GM21526 (cell line): ENCODE measurements around the gene NLRP10.

ENCODE experiments used
- ATAC-seq: cut with Tn5 transposase; IDR thresholded peaks from one replicate; pipeline ENCODE4 v1.9.1; 2021; ENCODE audit warnings: moderate library complexity; ENCODE audit not compliant: unreplicated experiment, low FRiP score

NLRP10 gene

GRCh38 chr11:7965386-7965785, at the start of gene NLRP10:
TSS of gene NLRP10 (minus strand) at chr11:7965447. CDS start at chr11:7963495, 1,952 bp downstream.
- no peak for ATAC-seq

- ATAC-seq, result no peak
Observed at GRCh38 chr11:8013833-8014232, 48.6 kb upstream of the NLRP10 start.

GRCh38 chr11:8011981-8012444, 46.8 kb upstream of the NLRP10 start:
- ATAC-seq, result no peak

GRCh38 chr11:8011371-8011770, 46.1 kb upstream of the NLRP10 start:
- no peak for ATAC-seq

GRCh38 chr11:8009856-8010255, 44.6 kb upstream of the NLRP10 start:
- no peak for ATAC-seq

- no peak for ATAC-seq
Observed at GRCh38 chr11:8008212-8008611, 43.0 kb upstream of the NLRP10 start.

GRCh38 chr11:8006349-8006977, 41.2 kb upstream of the NLRP10 start:
- ATAC-seq, result peak; percentile 59

- ATAC-seq, result no peak
Observed at GRCh38 chr11:8005556-8005955, 40.3 kb upstream of the NLRP10 start.

GRCh38 chr11:8004008-8004407, 38.8 kb upstream of the NLRP10 start:
- no peak for ATAC-seq

- ATAC-seq, result no peak
Observed at GRCh38 chr11:8003187-8003586, 37.9 kb upstream of the NLRP10 start.

GRCh38 chr11:8002676-8003075, 37.4 kb upstream of the NLRP10 start:
- ATAC-seq, result no peak

- ATAC-seq, result no peak
Observed at GRCh38 chr11:8000390-8000789, 35.1 kb upstream of the NLRP10 start.

- ATAC-seq, result no peak
Observed at GRCh38 chr11:7999795-8000194, 34.5 kb upstream of the NLRP10 start.

- ATAC-seq, result no peak
Observed at GRCh38 chr11:7994581-7995278, 29.5 kb upstream of the NLRP10 start.

GRCh38 chr11:7987560-7987883, 22.3 kb upstream of the NLRP10 start:
- peak; percentile 4 for ATAC-seq

GRCh38 chr11:7986768-7987559, 21.7 kb upstream of the NLRP10 start, which contains the start of gene EIF3F:
TSS of gene EIF3F (plus strand) at chr11:7987337. CDS start at chr11:7987353, 16 bp downstream.
- ATAC-seq, result peak; percentile 97

GRCh38 chr11:7983832-7984590, 18.8 kb upstream of the NLRP10 start:
- no peak for ATAC-seq

GRCh38 chr11:7982582-7983119, 17.4 kb upstream of the NLRP10 start:
- no peak for ATAC-seq

GRCh38 chr11:7981619-7982157, 16.4 kb upstream of the NLRP10 start:
- no peak for ATAC-seq
